ENCODE results near the gene LOXL1. TPM values are rescaled to one million over a fixed set of nuclear protein-coding genes. Genes with fewer than 3 reads are reported as not detected.

The LOXL1 gene
- total and polyA plus RNA-seq, 9 of the 15 experiments (the other 6 are each of a cell fraction or from before 2014, with no cell fraction given), result 0.14 TPM; not detected in 8

DNA sequence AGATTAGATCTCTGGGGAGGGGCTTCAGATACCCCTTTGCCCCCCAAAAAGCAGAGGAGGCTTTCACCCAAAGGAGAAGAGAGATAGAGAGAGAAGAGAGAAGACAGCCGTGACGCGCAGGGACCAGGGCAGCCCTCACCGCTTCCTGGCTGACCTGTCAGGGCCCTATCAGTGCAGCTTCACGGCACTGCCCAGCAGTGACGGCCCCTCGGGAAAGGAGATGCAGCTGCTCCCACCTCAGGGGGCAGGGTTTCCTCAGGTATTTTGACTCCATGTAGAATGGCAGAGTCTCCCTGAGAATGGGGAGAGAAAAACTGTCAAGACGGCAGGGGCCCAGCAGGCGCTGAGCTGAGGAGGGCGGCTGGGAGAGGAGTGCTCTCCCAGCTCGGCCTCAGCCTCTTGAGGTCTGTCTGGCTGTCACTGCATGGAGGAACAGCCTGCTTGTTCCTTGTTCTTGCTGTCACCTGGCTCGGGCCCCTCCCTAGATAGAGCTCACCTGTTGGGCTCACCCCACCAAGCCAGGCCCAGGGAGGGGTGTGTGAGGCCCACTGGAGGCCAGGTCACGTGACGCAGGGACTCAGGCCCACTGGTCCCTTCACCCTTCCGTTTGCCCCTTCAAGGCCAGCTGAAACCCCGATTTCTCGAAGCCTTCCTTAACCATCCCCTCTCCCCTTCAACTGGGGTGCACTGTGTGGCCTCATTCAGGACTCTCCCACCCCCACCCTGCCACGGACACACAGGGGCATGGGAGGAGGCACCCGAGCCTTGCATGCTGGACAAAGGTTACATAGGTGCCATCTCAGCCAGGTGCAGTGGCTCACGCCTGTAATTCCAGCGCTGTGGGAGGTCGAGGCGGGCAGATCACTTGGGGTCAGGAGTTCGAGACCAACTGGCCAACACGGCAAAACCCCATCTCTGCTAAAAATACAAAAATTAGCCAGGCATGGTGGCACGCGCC is 28.2 kb downstream of the LOXL1 start:
- FAIRE-seq (no peak), ATAC-seq (no peak), DNase-seq (ENCODE audit: extremely low read depth in 1 of 4, low spot score in 3 of 4) (no peak)
- ChIA-PET POLR2A (interaction anchor here (0.6 to 0.7 kb wide), 2 partner anchors 24 to 587 kb away, joined by 3 to 4 read pairs; no protein-coding TSS in a partner anchor), CTCF (ENCODE audit: low intra/inter-chr PET ratio) (no interaction called here)
- Histone ChIP-seq H3K4me1 (replicated peaks in 1 of 2; ENCODE audit: control insufficient read depth in 2 of 2, insufficient read depth in 2 of 2, low read length in 2 of 2) (peaks cover 0 to 23% of the 10 kb centered on the region in 2 experiments; a peak in 1 of 5 replicates), H2AFZ (ENCODE audit: low read depth, low read length) (no peak overlapping the region), H3K9me3 (replicated peaks; ENCODE audit: control insufficient read depth, insufficient read depth, low read depth, low read length) (no peaks in the 10 kb centered on the region), H3K27ac (ENCODE audit: extremely low read depth, low read depth, low read length) (no peak overlapping the region), H3K4me2 (ENCODE audit: insufficient read depth, low read length) (no peak overlapping the region), H3K27me3 (ENCODE audit: control insufficient read depth in 2 of 2, insufficient read depth in 2 of 2, low read length in 2 of 2) (peaks cover 6 to 52% of the 10 kb centered on the region in 2 experiments; a peak in 4 of 5 replicates), H3K36me3 (ENCODE audit: control insufficient read depth, insufficient read depth, low read length) (no peaks in the 10 kb centered on the region), H3K79me2 (ENCODE audit: control insufficient read depth, insufficient read depth, low read length) (no peaks in the 10 kb centered on the region), H3K9me1 (ENCODE audit: control insufficient read depth, insufficient read depth, low read length) (peaks cover 2% of the 10 kb centered on the region), H4K20me1 (replicated peaks; ENCODE audit: control insufficient read depth, insufficient read depth, low read length) (peaks cover 12% of the 10 kb centered on the region; the same call in 1 of the 2 replicates), H3K4me3 (no peak overlapping the region), H3K9ac (ENCODE audit: insufficient read depth in 1 of 2, low read depth in 2 of 2, low read length in 2 of 2) (0 out of 4 replicates have a peak overlapping the region, but pooled peaks of 1 of the 2 experiments have one; percentile 17)
- WGBS (ENCODE audit: insufficient coverage, low coverage, missing lambda C conversion rate), result 6% methylated on average over 27 of the region's 27 CpGs
- no TSS peak for BruUV-seq (replicated peaks)
- in situ Hi-C loops (cut with MboI) (loop anchor here (10.0 to 25.0 kb wide), 2 partner anchors 370 to 1333 kb away; partner anchors contain the start of gene GOLGA6D), intact Hi-C loops (cut with micrococcal nuclease) (loop anchor here (5.0 kb wide), 1 partner anchor 368 kb away; no protein-coding TSS in a partner anchor)
- TF ChIP-seq MAFF (IDR thresholded peaks at IDR 0.05; ENCODE audit: low read length), result no peak
- TF ChIP-seq CBFA2T2 (conservative IDR thresholded peaks at IDR 0.05), result peak; percentile 31
- TF ChIP-seq STAT5A (IDR thresholded peaks at IDR 0.05; ENCODE audit: borderline replicate concordance, low read length), result no peak
- no peak for TF ChIP-seq CHD1 (IDR thresholded peaks at IDR 0.05; ENCODE audit: low read length)
- no peak for TF ChIP-seq HLTF (IDR thresholded peaks at IDR 0.05)
- TF ChIP-seq ESRRA (IDR thresholded peaks at IDR 0.05; ENCODE audit: borderline replicate concordance, low read depth), result no peak
- TF ChIP-seq ZNF79 (CRISPR knock-in tag; IDR thresholded peaks at IDR 0.05; ENCODE audit: low read depth), result no peak
- TF ChIP-seq BHLHE40 (IDR thresholded peaks at IDR 0.05; ENCODE audit: low read length), result peak; percentile 38; the same call in 1 of the 2 replicates
- TF ChIP-seq, protein P1, sequence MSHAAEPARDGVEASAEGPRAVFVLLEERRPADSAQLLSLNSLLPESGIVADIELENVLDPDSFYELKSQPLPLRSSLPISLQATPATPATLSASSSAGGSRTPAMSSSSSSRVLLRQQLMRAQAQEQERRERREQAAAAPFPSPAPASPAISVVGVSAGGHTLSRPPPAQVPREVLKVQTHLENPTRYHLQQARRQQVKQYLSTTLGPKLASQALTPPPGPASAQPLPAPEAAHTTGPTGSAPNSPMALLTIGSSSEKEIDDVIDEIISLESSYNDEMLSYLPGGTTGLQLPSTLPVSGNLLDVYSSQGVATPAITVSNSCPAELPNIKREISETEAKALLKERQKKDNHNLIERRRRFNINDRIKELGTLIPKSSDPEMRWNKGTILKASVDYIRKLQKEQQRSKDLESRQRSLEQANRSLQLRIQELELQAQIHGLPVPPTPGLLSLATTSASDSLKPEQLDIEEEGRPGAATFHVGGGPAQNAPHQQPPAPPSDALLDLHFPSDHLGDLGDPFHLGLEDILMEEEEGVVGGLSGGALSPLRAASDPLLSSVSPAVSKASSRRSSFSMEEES (CRISPR knock-in tag; IDR thresholded peaks at IDR 0.05), result peak; percentile 76
- TF ChIP-seq FOXA3 (CRISPR knock-in tag; conservative IDR thresholded peaks at IDR 0.05 in 1 of 2, IDR thresholded peaks at IDR 0.05 in 1 of 2), result no peak
- TF ChIP-seq, protein P2, sequence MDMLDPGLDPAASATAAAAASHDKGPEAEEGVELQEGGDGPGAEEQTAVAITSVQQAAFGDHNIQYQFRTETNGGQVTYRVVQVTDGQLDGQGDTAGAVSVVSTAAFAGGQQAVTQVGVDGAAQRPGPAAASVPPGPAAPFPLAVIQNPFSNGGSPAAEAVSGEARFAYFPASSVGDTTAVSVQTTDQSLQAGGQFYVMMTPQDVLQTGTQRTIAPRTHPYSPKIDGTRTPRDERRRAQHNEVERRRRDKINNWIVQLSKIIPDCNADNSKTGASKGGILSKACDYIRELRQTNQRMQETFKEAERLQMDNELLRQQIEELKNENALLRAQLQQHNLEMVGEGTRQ (CRISPR knock-in tag; IDR thresholded peaks at IDR 0.05), result peak; percentile 76
- no peak for TF ChIP-seq SRF (CRISPR knock-in tag; IDR thresholded peaks at IDR 0.05)
- TF ChIP-seq ZNF431 (CRISPR knock-in tag; IDR thresholded peaks at IDR 0.05), result no peak
- no peak for TF ChIP-seq CAMTA2 (CRISPR knock-in tag; conservative IDR thresholded peaks at IDR 0.05)
- no peak for TF ChIP-seq NRF1 (conservative IDR thresholded peaks at IDR 0.05 in 1 of 2, IDR thresholded peaks at IDR 0.05 in 1 of 2)
- TF ChIP-seq ZNF24 (IDR thresholded peaks at IDR 0.05), result no peak

All from K562 (cell line).